ENCODE measurements around the gene XPO1. TPM values are rescaled to one million over a fixed set of nuclear protein-coding genes. Genes with fewer than 3 reads are reported as not detected.
"Not testable (repeated sequence)": the region's sequence is repeated elsewhere in the genome, so short reads cannot be mapped to it uniquely, and the experiment has no call there.

The XPO1 gene
- total RNA-seq, 1 donor from 2014 or later, result 217 TPM

DNA sequence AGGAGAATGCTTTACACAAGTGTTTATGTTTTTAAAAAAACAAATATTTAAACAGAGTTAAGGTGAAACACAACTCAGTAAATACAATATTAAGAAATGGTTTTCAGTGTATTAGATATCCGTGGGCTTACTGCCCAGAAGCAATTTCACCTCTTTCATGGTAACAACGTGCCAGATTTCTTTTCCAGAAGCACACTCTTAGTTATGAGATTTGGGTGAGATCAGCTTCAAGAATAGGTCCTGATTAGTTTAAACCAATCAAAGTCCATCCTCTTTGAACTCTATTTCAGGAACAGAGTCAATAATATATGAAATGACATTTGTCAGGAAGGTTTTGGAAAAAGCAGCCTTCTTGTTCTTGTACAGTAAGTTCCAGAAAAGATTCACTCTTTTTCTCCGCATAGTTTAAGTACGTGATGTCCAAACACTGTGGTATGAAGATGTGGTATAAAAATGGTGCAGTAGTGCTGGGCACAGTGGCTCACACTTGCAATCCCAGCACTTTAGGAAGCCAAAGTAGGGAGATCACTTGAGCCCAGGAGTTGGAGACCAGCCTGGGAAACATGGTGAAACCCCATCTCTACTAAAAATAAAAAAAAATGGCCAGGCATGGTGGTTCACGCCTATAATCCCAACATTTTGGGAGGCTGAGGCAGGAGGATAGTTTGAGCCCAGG, 81.9 kb downstream of the XPO1 start:
- Mint-ChIP-seq H3K27ac (no peak overlapping the region), H3K4me1 (peaks cover 67% of the 10 kb centered on the region), H3K9me3 (no peaks in the 10 kb centered on the region), H3K27me3 (no peaks in the 10 kb centered on the region), H3K36me3 (ENCODE audit: low read depth) (peaks cover 27% of the 10 kb centered on the region), H3K4me3 (no peak overlapping the region)
- ATAC-seq (ENCODE audit: low read depth), result no peak
- intact Hi-C loops (cut with micrococcal nuclease), result loop anchor here (2.0 kb wide), 1 partner anchor 13 kb away; no protein-coding TSS in a partner anchor
- ChIA-PET CTCF (no interaction called here), POLR2A (no interaction called here)
- no peak for DNase-seq
- TF ChIP-seq, protein P1, sequence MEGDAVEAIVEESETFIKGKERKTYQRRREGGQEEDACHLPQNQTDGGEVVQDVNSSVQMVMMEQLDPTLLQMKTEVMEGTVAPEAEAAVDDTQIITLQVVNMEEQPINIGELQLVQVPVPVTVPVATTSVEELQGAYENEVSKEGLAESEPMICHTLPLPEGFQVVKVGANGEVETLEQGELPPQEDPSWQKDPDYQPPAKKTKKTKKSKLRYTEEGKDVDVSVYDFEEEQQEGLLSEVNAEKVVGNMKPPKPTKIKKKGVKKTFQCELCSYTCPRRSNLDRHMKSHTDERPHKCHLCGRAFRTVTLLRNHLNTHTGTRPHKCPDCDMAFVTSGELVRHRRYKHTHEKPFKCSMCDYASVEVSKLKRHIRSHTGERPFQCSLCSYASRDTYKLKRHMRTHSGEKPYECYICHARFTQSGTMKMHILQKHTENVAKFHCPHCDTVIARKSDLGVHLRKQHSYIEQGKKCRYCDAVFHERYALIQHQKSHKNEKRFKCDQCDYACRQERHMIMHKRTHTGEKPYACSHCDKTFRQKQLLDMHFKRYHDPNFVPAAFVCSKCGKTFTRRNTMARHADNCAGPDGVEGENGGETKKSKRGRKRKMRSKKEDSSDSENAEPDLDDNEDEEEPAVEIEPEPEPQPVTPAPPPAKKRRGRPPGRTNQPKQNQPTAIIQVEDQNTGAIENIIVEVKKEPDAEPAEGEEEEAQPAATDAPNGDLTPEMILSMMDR (IDR thresholded peaks at IDR 0.05), result no peak

DNA sequence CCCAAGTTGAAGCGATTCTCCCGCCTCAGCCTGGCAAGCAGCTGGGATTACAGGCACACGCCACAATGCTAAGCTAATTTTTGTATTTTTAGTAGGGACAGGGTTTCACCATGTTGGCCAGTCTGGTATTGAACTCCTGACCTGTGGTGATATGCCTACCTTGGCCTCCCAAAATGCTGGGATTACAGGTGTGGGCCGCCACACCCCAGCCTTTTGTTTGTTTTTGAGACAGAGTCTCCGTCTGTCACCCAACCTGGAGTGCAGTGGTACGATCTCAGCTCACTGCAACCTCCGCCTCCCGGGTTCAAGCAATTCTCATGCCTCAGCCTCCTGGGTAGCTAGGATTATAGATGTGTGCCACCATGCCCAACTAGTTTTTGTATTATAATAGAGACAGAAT, 83.2 kb downstream of the XPO1 start:
- Mint-ChIP-seq H3K4me1 (peaks cover 68% of the 10 kb centered on the region), H3K36me3 (ENCODE audit: low read depth) (peaks cover 23% of the 10 kb centered on the region)
- POLR2A ChIA-PET; intact Hi-C loops (cut with micrococcal nuclease); ATAC-seq (ENCODE audit: low read depth); H3K9me3 Mint-ChIP-seq; H3K27me3 Mint-ChIP-seq; DNase-seq; H3K4me3 Mint-ChIP-seq; H3K27ac Mint-ChIP-seq: not testable (repeated sequence)
- CTCF ChIA-PET, result interaction anchor here (1.9 kb wide), 1 partner anchor 28 kb away, joined by 9 read pairs; no protein-coding TSS in a partner anchor

DNA sequence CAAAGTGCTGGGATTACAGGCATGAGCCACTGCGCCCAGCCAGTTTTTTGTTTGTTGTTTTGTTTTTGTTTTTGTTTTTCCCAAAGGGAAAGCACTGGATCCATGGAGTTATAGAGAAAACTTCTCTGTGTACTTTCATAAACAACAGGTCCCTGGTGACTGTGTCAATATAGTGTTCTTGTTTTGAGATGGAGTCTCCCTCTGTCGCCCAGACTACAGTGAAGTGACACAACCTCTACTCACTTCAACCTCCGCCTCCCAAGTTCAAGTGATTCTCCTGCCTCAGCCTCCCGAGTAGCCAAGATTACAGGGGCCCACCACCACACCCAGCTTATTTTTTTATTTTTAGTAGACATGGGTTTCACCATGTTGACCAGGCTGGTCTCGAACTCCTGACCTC, 83.8 kb downstream of the XPO1 start:
- ChIA-PET CTCF (interaction anchor here (1.9 kb wide), 1 partner anchor 28 kb away, joined by 9 read pairs; no protein-coding TSS in a partner anchor), POLR2A (interaction anchor here (0.6 kb wide), 2 partner anchors 10 to 307 kb away, joined by 3 read pairs; no protein-coding TSS in a partner anchor)
- TF ChIP-seq, protein P1 (IDR thresholded peaks at IDR 0.05), result no peak
- H3K27ac Mint-ChIP-seq, result no peak overlapping the region
- no peaks in the 10 kb centered on the region for H3K27me3 Mint-ChIP-seq
- no peak for DNase-seq
- H3K36me3 Mint-ChIP-seq (ENCODE audit: low read depth), result peaks cover 22% of the 10 kb centered on the region
- no peak for ATAC-seq (ENCODE audit: low read depth)
- H3K4me3 Mint-ChIP-seq, result no peak overlapping the region
- no peaks in the 10 kb centered on the region for H3K9me3 Mint-ChIP-seq
- peaks cover 66% of the 10 kb centered on the region for H3K4me1 Mint-ChIP-seq
- intact Hi-C loops (cut with micrococcal nuclease), result no loop called here

- no peaks in the 10 kb centered on the region for H3K9me3 Mint-ChIP-seq
- no peak overlapping the region for H3K27ac Mint-ChIP-seq
- no peaks in the 10 kb centered on the region for H3K27me3 Mint-ChIP-seq
- peaks cover 21% of the 10 kb centered on the region for H3K36me3 Mint-ChIP-seq (ENCODE audit: low read depth)
- H3K4me3 Mint-ChIP-seq, result no peak overlapping the region
- ATAC-seq (ENCODE audit: low read depth), result no peak
- TF ChIP-seq, protein P1 (IDR thresholded peaks at IDR 0.05), result no peak
- ChIA-PET CTCF (no interaction called here), POLR2A (interaction anchor here (0.6 kb wide), 1 partner anchor 133 kb away, joined by 4 read pairs; no protein-coding TSS in a partner anchor)
- intact Hi-C loops (cut with micrococcal nuclease), result no loop called here
- DNase-seq, result no peak
- peaks cover 65% of the 10 kb centered on the region for H3K4me1 Mint-ChIP-seq
Observed at GRCh38 chr2:61452392-61452791, 85.8 kb downstream of the XPO1 start.

- Mint-ChIP-seq H3K4me3 (no peak overlapping the region), H3K4me1 (peaks cover 65% of the 10 kb centered on the region), H3K36me3 (ENCODE audit: low read depth) (peaks cover 20% of the 10 kb centered on the region), H3K9me3 (no peaks in the 10 kb centered on the region), H3K27ac (no peak overlapping the region), H3K27me3 (no peaks in the 10 kb centered on the region)
- ChIA-PET POLR2A (interaction anchor here (0.7 to 2.1 kb wide), 2 partner anchors 12 to 29 kb away, joined by 3 to 12 read pairs; no protein-coding TSS in a partner anchor), CTCF (no interaction called here)
- DNase-seq (no peak), ATAC-seq (ENCODE audit: low read depth) (no peak)
- intact Hi-C loops (cut with micrococcal nuclease), result no loop called here
- TF ChIP-seq, protein P1 (IDR thresholded peaks at IDR 0.05), result no peak
Observed at GRCh38 chr2:61451178-61451577, 87.0 kb downstream of the XPO1 start.

Data from activated B cell treated with CpG ODN at 0.5 μM for 24 hours (primary cell).